ENCODE data around the gene CLCN2.

- no peak for TF ChIP-seq CTCF (conservative IDR thresholded peaks at IDR 0.05; ENCODE audit: low read depth, low read length)
- no peak for TF ChIP-seq EZH2 (IDR thresholded peaks at IDR 0.05; ENCODE audit: low read length, unreplicated experiment)
These were observed 11.0 kb upstream of the CLCN2 start for GRCh38 chr3:184372296-184372821.

Measured in PC-3 (cell line).